ENCODE data around the gene IL17D.
A peak's percentile ranks its signal among the peaks of the same experiment; 100 is the strongest.

The IL17D gene

DNA sequence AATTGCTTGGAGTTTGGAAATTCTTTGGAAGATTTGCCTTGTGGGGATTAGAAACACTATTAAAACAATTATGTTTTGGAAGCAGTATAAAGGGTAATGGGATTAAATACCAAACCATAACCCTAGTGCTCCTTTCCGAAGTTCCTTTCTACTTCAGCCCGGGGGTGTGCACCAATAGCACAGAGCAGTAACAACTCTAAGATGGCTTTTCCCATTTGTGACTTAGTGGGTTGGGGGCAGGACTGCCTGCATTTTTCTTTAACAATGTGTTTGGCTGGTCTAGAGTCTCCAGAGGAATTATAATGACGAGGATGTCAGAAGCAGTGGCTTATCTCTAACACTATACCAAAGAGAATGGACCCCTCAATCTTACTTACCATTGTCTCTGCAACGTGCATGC lies 11.9 kb upstream of the IL17D start:
- no peak for DNase-seq (ENCODE audit: low spot score)

DNA sequence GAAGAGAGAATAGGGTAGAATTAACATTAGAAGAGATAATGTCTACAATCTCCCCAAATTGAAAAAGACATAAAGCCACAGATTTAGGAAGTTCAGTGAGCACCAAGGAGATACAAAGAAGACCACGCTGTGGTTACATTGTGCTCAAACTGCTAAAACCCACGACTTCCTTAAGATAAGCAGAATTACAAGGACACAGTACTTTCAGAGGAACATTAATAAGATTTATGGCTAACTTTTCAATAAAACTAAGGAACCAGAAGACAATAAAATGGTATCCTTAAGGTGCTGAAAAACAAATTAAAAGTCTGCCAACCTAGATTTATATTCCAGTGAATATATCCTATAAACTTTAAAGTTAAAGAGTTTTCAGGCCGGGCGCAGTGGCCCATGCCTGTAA lies 7.4 kb upstream of the IL17D start:
- DNase-seq (ENCODE audit: low spot score) = no peak

DNA sequence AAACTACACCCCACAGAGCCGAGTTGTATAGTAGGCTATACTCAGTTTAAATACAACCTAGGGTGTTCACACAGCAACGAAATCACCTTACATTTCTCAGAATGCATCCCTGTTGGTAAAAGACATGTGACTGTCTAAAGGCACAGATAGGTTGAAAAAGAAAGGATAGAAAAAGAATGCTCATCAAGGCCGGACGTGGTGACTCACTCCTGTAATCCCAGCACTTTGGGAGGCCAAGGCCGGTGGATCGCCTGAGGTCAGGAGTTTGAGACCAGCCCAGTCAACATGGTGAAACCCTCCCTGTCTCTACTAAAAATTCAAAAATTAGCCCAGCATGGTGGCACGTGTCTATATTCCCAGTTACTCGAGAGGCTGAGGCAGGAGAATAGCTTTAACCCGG lies 3.8 kb upstream of the IL17D start:
- no peak for DNase-seq (ENCODE audit: low spot score)

DNA sequence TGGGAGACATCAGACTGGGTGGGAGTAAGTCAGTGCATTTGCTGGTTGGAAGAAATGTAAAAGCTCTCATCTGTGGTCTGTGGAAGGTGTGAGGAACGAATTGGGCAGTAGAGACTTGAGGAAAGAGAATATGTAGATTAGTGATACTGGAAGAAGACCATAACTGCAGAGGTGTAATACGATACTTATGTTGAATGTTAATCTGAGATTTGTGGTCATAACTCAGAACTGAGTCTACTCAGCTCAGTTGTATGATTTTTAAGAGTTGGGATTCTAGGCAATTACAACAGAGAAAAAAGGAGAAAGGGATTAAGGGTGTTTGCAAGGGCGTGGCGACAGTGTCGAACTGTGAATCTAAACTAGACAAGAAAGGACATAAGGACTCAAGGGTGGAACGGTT lies 3.2 kb upstream of the IL17D start:
- no peak for DNase-seq (ENCODE audit: low spot score)

DNA sequence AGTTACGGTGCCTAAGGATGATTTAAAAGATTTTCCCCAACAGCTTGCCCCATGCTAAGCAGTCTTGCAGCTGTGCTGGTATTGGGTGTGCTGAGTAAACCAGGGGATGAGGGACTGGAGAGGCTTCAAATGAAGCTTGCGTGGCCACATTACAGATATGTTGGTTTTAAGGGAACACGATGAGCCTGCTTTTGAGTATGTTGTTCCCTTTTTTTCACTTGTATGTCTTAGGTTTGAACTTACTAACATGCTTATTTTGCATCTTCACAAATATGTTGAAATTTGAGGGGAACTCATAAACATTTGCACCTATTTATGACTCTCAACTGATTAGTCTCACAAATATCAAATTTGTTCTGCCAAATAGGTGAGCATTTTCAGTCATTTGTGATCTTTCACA lies 2.0 kb upstream of the IL17D start:
- no peak for DNase-seq (ENCODE audit: low spot score)

DNA sequence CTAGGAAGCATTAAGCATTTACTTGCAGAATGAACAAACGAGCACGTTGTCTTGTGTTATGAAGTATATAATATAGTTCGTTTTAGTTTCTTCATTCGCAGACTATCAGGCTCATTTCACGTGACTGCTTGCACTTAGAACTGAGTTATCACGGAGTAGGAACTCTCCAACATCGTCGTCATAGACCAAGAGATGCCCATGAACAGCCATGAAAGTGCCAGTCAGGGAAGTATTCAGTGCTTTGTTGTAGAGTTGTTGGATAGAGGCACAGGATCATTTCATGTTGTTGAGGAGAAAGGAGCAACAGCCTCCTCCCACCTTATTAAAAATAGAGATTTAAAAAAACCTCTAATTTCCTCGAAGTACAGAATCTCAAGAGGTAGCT lies 977 bp upstream of the IL17D start:
- DNase-seq (ENCODE audit: low spot score) = no peak

DNA sequence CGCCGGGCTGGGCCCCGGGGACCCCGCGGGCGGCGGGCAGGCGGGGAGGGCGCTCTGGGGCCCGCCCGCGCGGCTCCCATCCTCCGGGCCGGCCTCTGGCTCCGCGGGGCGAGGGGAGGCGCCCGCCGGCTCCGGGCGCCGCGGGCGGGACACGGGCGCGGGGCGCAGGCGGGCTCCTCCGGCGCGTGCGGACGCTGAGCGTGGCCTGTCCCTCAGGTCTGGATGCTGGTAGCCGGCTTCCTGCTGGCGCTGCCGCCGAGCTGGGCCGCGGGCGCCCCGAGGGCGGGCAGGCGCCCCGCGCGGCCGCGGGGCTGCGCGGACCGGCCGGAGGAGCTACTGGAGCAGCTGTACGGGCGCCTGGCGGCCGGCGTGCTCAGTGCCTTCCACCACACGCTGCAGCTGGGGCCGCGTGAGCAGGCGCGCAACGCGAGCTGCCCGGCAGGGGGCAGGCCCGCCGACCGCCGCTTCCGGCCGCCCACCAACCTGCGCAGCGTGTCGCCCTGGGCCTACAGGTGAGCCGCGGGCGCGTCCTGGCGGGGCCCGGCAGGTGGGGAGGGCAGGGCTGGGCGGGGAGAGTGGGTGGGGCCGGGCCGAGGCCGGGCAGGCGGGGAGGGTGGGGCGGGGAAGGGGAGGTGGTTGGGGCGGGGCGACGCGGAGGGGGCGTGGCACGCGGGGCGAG lies 420 bp downstream of the IL17D start:
- no peak for DNase-seq (ENCODE audit: low spot score)

DNA sequence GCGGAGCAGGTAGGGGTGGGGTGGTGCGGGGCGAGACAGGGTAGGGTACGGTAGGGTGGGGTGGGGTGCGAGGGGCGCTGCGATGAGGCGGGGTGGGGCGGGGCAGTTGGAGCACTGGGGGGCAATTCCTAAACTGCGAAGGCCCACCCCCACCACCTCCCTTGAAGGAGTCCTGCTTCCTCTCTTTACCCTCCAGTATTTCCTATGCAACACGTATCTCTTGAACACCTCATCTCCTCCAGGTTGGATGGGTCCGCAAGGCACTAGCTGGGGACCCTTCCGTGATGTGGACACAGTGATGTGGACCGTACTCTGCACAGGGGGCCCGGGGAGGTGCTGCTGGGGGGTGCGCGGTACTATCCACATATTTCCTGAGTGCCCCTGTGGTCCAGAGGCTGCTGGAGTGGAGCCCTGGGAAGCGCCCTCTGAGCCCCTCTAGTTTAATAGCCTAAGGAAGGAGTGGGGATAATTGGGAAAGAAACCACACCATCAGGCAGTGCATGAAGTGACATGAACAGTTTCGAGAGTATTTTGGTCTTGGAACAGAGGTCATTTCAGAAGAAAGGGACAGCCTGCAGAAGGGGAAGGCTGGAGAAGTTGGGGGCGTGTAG lies 1.1 kb downstream of the IL17D start:
- DNase-seq (ENCODE audit: low spot score) = no peak

DNA sequence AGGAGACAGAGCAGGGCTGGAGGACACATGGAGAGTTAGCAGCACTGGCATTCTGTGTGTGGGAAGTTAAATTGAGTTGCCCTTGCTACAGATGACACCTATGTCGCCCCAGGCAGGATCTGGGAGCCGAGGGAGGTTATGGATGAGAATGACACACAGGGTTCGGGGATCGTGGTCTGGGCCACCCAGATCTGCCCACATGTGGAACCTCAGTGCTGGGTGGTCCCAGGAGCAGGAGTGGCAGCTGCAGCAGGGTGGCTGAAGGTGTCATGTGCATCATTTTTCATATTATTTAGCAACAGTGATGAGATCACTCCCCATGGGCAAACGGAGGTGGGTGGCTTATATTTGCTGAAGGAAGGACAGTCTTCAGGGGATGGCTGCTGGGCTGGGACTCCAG lies 3.2 kb downstream of the IL17D start:
- DNase-seq (ENCODE audit: low spot score) = no peak

DNA sequence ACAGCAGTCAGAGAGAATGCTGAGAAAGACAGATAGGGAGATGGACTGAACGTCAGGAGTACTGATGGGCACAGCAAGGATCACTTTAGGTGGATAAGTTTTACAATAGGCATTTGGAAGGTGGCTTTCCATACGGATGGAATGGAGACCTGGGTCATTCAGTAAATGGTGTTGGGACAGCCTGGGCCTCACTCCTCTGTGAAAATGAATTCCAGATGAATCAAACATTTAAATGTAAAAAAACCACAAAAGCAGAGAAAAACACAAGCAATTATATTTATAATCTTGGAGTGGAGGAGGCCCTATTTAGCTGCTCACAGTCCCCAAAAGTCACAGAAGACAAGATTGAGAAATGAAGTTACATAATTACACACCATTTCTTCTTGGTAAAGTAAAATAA lies 4.7 kb downstream of the IL17D start:
- no peak for DNase-seq (ENCODE audit: low spot score)

DNA sequence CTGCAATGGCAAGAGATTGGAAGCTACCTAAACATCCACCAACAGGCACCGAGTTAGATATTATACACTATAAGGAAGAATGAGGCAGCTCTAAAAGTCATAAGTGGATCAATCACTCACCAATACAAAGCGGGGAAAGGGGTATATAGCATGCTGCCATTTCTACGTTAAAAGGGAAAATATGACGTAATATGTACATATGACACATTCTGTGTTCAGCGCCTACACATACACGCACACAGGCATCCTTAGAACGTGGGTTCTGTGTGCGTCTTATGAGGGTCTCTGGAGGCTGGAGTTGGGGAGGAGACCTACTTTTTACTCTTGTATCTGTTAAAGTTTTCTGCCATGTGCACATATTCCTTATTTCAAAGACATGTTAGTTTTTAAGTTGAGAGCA lies 5.9 kb downstream of the IL17D start:
- DNase-seq (ENCODE audit: low spot score) = no peak

DNA sequence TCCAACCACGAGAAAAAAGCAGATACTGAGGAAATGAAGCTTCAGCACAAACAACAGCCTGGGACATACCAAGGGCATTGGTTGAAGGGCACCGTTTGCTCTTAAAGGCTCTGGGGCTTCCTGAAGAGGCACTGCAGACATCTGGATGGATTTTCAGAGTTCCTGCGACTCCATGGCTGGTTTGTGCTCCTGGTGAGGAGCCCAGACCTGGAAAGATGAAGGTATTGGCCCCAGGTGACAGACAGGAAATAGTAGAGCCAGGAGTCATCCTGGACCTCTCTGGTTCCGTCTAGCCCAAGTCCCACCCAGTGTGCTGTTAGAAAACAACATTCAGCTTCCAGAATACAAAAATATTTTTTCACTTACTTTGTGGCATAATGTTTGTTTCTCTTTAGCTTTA lies 6.3 kb downstream of the IL17D start:
- DNase-seq (ENCODE audit: low spot score) = no peak

DNA sequence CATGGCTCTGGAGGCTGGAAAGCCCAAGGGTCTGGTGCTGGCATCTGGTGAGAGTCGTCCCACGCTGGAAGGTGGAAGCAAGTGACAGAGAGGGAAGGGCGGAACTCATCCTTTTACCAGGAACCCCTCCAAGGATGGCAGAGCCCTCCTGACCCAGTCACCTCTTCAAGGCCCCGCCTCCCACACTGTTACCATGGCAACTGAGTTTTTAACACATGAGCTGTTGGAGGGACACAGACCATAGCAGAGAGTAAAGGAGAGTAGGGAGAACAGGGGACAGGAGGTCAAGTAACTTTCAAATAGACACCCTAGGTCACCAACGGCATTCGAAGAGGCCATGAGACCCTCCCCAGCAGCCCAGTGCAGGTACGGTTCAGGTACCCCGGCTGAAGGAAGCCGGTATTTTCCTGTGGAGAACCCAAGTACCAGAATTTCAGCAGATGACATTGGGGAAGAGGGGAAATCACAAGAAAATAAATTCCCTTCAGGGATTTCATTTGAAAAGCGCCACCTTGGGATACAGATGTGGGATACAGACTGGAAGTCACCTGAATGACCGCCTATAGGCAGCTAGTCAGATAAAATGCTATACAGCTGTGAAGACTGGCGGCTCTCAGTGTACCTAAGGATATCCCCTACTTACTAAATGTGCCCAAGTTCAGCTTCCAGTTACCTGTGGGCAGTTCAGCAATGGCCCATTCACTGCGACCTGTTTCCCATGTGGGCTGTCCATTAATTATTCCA lies 8.0 kb downstream of the IL17D start:
- DNase-seq (ENCODE audit: low spot score) = no peak

DNA sequence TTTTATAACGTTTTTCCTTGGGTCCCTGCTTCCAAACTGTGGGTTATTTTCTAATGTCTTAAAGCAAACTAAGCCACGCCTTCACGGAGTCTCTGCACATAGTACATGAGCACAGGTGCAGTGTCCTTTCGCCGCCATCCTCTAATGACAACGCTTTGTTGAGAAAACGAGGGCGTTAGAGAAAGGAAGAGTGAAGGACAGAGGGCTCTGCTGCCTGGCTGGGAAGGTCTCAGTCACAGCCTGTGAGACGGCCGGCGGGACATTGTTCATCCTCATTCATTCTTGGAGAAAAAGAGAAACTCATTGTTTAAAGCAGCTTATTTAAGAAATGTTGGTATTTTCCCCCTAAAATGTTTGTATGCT lies 9.5 kb downstream of the IL17D start:
- no peak for DNase-seq (ENCODE audit: low spot score)

DNA sequence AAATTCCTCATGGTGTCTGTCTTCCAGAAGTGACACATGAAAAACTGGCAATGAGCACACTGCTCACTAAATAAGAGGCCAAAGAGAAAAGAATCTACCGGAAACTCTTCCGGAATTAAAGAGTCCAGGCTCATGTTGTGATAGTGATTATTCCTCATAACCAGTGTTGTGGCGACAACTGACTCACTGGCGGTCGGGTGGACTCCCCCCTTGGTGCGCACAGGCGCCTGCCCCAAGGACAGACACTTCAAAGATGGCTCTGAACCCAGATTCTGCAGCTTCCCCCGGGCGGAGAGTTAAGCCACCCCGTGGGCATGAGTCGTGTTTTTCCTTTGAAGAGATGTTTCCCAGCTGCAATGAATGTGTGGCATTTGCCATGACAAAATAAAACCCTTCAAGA lies 10.3 kb downstream of the IL17D start:
- DNase-seq (ENCODE audit: low spot score) = no peak

DNA sequence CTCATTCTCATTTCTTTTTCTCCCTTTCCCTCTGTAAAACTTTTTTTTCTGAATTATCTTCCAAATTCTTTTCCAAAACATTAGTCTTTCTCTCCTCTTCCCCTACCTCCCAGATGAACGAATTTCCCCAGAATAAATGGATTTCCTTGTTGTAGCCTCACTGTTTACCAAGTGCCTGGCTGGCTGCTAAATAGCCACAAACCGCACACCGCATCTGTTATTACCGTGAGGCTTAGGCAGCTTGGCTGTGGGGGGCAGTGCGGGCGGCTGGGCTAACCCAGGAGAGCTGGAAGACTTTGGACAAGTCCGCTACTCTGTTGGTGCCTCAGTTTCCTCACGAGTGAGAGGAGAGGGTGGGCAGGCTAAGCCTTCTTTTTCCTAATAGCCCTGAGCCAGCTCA lies 10.7 kb downstream of the IL17D start:
- no peak for DNase-seq (ENCODE audit: low spot score)

DNA sequence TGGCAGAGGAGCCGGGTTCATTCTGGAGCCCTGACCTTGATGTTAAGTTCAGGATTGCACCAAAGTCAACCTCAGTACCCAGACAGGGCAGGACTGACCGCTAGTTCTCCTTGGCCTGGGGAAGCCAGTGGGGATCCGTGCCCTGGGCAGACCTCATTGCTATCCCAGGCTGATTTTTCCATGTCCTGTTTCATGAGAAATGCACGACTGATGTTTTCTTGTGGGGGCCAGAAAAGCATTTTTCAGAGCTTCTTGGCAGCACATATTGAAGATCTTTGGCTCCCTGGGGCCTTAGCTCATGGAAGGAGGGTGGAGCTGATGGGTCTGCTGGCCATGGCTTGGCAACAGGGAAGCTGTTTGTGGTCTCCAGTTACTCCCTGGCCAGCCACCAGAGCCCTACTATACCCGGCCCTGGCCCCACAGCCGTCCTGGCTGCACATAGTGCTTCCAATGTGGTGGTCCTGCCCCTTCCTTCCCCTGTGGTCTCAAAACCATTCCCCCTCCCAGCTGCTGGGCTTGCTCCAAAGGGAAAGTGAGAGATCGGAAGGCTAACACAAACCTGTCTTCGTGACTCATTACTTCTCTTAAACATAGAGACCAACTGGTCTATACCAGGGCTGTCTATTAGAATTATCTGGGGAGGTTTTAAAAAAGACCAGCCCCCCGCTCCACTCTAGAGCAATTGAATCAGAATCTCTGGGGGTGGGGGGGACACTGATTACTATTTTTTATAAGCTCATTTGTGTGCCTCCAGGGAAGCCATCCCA lies 11.2 kb downstream of the IL17D start:
- DNase-seq (ENCODE audit: low spot score) = no peak

DNA sequence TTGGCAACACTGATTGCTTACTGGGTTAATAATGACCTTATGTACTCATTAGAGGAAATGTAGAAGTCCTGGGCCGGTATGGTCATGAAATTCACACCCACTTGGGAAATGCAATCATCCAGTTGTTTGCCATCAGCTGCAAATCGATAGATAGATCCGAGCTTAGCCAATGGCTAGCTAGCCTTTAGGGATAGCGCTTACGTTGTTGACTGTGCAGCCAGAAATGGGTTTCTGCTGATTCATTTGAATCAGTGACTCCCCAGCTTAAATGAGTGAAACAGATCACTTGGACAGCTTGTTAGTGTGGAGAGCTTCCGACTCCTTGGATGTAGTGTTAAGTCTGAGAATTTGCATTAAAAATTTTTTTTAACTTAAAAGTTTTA lies 11.8 kb downstream of the IL17D start:
- no peak for DNase-seq (ENCODE audit: low spot score)

DNA sequence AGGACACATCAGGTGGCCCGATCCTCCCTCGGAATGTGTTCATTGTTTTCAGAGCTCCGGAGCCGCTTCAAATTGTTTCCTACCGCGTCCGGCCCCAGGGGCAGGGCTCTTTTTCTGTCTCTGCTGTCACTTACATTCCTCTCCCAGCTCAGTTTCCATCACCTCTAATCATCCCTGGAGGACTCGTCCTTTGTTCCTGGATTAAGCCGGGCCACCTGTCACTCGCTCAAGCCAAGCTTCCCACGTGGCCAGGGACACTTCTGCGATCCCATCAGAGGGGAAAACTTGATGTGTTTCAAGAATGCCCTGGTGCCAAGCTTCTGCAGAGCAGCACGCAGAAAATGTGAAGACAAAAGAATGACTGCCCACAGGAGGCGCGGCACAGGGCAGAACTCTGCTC lies 13.5 kb downstream of the IL17D start:
- DNase-seq (ENCODE audit: low spot score) = peak; percentile 83

DNA sequence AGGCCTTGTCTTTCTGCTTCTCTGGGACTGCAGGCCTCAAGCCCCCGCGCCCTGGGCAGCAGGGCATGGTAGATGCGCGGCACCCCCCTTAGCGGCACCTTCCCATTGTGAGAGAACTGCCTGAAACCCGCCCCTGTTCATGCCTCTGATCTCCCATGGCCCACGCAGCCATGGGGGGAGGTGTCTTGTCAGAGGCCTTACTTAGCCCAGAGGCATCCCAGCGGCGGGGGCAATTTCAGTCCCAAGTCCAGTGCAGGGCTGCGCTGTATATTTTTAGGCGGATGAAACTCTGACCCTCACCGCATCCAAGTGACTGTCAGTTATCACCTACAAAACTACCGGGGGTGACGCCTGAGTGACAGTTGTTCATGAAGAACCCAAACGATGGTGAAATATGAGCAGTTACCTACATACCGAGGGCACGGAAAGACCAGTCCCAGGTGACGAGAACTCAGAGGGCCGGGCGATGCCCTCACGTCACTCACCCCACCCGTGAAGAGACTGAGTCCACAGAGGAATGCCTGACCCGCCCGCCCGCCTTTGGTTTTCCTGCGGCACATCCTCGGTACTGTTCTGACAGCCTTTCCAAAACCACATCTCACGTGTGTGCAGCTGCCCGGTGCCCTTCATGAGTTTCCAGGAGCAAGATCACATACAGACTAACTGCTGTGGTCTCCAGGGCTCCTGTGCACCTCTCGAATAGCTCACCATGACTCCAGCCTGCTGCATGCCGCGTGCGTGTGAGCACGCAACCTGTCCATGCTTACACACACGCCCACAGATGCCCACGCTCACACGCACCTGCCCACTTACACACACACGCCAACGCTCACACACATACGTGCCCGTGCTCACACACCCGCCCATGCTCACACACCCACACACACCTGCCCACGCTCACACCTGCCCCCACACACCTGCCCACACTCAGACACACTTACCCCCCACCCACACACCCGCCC lies 14.4 kb downstream of the IL17D start:
- DNase-seq (ENCODE audit: low spot score) = no peak

DNA sequence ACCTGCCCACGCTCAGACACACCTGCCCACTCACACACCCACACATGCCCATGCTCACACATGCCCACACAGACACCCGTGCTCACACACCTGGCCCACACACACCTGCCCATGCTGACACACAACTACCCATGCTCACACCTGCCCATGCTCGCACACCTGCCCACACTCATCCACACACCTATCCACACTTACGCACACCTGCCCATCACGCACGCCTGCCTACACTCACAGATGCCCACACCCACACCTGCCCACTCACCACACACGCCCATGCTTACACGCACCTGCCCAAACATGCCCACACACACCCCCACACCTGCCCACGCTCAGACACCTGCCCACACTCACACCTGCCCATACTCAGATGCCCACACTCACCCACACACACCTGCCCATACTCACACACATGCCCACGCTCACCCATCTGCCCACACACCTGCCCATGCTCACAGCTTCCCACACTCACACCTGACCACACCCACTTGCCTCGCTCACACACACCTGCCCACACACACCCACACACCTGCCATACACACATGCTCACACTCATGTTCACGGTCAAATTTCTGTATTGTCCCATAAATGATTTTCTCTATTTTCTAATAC lies 15.6 kb downstream of the IL17D start:
- no peak for DNase-seq (ENCODE audit: low spot score)

Measured in cerebellar cortex (tissue), 1 donor.